GM18502 (cell line): ENCODE measurements around the gene NUDCD3.

ENCODE experiments used
- ATAC-seq: cut with Tn5 transposase; IDR thresholded peaks from one replicate; pipeline ENCODE4 v1.9.1; 2021; ENCODE audit warnings: mild to moderate bottlenecking; ENCODE audit not compliant: unreplicated experiment, poor library complexity

Gene NUDCD3

DNA sequence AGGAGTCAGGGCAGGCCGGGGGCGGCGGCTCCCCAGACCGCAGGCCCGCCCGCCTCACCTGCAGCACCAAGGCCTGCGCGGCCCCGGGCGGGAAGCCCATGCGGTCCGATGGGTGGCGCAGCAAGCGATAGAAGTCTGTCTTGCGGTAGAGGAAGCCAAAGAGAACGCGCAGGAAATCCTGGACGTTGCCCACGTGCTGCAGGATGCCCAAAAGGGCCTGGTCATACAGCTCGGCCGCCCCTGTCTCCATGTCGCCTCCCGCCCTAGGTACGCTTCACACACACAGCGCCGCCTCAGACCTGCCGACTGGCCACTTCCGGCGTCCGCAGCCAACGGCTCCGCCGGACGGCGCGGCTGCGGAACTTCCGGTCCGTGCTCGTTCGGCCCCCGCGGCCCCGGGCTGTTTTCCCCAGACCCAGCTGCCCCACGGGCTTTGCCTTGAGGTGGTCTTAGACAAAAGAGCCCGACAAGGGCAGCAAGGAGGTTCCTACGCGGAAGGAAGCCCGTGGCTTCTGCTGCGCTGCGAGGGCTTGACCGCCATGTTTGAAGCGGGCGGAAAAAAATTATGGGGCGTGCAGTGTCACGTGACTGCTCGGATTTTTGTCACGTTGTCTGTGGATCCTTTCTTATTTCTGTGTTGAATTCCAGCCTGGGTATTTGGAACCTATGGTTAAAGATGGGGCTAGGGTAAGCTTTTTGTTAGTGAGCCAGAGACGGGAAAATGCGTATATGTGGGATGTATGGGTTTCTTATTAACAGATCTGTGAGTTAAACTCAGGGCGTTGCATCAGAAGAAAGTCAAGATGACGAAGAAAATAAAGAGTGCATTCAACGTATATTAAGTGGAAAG, at the start of gene NUDCD3:
NUDCD3 (minus strand) TSS at position 308 of the 850 bp plus-strand sequence; CDS start at position 250, 58 bp downstream.
- peak; percentile 96 for ATAC-seq

- no peak for ATAC-seq
Observed at GRCh38 chr7:44539669-44540506, 49.4 kb upstream of the NUDCD3 start.

- no peak for ATAC-seq
Observed at GRCh38 chr7:44538798-44539668, 48.6 kb upstream of the NUDCD3 start.

- ATAC-seq = no peak
Observed at GRCh38 chr7:44538093-44538797, 47.8 kb upstream of the NUDCD3 start.

DNA sequence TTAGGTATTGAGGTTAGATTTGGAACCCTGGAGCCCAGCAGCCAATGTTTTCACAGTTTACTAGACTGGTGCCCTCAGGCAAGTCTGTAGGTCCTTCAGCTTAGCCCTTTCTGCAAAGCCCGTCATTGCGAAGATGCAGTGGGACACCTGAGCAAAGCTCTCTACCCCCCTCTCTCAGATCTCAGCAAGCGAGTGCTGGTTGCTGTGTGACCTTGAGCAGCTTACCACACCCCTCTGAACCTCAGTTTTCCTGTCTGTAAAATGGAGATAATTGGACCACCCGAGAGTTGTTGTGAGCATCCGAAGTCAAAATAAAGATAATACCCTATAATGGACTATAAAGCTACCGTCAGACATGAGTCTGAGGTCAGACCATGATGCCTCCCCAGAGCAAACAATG, 47.0 kb upstream of the NUDCD3 start:
- ATAC-seq = no peak

DNA sequence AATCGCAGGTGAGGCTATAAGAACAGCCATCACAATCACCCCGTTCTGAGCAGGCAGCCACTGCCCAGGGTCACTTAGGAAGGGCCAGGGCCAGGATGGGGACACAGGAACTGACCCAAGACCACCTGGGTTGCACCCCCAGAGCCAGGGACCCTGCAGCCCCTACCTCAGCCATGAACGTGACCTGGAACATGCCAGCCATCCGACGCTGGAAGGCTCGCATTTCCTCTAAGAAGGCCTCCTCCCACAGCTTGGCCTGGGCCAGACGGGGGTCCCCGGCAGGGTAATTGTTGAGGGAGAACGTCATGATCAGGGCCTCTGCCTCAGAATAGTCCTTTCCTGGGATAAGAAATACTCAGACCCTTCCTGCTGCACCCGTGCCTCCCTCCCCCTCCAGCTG, 45.6 kb upstream of the NUDCD3 start:
- ATAC-seq = no peak

DNA sequence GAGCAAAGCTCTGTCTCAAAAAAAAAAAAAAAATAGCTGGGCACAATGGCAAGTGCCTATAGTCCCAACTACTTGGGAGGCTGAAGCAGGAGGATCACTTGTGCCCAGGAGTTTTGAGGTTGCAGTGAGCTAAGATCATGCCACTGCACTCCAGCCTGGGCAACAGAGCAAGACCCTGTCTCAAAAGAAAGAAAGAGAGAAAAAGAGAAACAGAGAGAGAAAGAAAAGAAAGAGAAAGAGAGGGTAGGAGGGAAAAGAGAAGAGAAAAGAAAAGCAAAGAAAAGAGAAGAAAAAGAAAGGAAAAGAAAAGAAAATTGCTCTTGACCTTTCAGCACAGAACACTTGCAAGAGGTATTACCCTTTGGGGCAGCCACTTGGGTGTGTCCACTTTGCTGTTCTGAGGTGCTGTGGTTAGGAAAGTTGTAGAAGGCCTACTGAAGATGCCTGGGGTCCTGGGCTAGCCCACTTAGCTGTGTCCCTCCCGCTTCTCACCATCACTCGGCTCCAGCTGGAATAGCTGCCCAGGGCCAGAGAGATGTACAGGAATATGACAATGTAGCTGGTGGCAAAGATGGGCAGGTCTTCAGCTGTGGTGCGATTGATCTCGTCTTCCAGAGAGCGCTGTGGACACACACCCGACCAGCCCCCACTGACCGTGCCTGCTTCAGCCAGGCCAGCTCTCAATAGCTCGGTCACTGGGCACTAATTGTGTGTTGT, 45.0 kb upstream of the NUDCD3 start:
- ATAC-seq = no peak

DNA sequence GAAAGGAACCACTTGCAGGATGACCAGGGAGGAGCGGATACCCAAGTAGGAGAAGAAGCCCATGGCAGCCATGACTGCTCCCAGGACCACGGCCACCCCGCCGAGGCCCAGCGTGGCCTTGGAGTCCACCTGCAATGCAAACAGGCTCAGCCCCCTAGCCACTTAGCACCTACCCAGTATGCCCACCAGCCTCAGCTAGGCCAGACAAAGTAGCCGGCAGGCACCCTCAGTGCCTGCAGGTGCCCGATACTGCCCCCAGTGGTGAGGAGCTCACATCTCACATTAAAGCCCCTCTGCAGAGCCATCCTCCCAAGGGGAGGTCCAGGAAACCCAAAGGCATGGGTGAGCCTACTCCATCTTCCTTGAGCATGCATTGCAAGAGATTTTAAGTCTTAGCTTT, 44.0 kb upstream of the NUDCD3 start:
- ATAC-seq = no peak

DNA sequence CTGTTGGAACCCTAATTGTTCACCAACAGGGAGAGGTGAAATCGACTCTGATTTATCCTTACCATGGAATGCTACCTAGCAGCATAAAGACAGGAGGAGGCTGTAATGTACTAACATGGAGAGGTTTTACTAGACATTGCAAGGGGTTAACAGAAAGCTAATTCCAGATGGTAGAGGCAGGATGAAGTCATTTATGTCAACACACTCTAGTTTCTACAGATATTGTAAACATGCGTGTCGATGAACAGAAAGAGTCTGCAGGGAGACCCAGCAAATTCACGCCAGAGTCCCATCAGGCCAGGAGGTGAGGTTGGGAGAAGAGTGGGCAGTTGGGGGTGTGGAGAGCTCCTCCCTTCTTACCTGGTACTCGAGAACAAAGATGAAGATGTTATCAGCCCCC, 43.6 kb upstream of the NUDCD3 start:
- ATAC-seq = no peak

DNA sequence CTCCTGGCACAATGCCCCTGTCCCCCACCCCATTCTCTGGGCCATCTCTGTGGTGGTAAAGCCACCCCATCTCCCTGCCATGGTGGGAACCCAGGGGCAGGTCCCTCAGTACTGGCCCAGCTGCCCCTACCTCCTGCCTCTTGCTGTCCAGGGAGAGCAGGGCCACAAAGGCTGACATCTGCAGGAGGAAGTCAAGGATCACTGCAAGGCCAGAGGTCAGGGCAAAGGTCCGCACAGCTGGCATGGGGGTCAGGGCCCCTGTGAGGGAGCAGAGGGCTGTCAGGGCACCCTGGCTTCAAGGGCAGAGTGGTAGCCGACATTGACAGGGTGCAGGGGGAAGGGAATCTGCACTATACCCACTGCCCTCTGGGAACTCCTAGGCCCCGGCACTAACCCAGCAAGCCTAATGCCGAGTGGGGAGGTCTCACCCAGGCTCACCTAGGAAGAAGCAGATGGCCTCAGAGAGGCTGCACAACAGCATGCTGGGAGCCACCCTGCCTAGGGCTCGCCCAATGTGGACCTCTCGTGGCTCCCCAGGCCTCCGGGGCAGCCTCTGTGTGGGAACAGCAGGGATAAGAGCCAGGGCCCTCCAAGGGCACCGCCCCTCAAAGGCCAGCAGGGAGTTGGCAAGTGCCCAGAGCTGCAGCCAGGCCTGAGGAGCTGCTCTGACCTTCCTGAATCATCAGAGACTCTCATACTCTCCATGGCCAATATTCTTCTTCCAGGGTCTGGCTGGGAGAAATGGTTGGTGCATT, 43.0 kb upstream of the NUDCD3 start:
- ATAC-seq = no peak

GRCh38 chr7:44531421-44532380, 41.2 kb upstream of the NUDCD3 start:
- no peak for ATAC-seq

GRCh38 chr7:44530990-44531389, 40.5 kb upstream of the NUDCD3 start:
- no peak for ATAC-seq

GRCh38 chr7:44524811-44525388, 34.4 kb upstream of the NUDCD3 start:
- no peak for ATAC-seq

DNA sequence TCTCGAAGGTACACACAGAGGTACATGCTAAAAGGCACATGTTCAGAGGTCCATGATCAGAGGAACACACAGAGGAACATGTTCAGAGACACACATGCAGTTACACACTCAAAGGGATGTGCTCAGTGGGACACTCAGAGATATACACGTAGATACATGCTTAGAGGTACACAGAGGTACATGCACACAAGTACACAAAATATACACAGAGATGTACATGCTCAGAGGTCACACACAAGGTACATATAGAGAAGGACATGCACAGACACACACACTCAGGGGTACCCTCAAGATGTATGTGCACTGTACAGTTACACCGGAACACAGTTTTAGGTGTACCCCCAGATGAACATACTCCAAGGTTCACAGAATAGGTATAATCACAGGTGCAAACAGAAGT, 31.9 kb upstream of the NUDCD3 start:
- ATAC-seq = no peak

DNA sequence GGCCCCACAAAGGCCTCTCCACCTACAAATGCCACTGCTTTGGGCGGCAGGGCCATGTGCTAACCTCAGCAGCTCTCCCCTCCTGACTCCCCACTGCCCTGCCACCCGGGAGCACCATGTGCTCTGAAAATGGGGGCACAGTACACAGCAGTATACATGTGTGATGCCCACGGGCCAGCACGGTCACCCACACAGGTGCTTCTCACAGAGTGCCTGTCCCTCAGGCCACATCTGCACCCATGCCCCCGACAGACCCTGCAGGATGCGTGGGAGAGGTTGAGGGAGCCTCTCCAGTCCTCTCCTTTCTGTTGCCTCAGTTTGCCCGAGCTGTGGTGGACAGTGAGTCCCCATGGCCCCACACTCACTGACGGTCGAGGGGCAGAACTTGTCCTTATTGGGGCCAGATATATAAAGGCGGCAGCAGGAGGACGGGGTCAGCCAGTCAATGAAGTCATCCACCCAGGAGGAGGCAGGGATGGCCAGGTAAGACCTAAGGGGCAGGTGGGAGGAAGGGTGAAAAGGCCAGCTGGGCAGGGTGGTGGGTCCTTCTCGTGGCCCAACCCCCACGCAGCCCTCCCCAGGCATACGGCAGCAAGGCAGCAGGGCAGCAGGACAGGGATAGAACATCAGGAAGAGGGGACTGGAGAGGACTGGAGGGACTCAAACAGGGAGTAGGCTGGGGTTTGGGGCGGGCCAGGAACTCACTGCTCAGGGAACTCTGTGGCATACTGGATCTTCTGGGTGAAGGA, 31.1 kb upstream of the NUDCD3 start:
- no peak for ATAC-seq

- ATAC-seq = no peak
Observed at GRCh38 chr7:44520574-44520973, 30.1 kb upstream of the NUDCD3 start.
